ENCODE measurements around the gene NOP53. TPM values are rescaled to one million over a fixed set of nuclear protein-coding genes. Genes with fewer than 3 reads are reported as not detected.
A peak's percentile ranks its signal among the peaks of the same experiment; 100 is the strongest.

NOP53 gene
- total RNA-seq, 2 experiments from 2014 or later = 212 to 296 TPM

DNA sequence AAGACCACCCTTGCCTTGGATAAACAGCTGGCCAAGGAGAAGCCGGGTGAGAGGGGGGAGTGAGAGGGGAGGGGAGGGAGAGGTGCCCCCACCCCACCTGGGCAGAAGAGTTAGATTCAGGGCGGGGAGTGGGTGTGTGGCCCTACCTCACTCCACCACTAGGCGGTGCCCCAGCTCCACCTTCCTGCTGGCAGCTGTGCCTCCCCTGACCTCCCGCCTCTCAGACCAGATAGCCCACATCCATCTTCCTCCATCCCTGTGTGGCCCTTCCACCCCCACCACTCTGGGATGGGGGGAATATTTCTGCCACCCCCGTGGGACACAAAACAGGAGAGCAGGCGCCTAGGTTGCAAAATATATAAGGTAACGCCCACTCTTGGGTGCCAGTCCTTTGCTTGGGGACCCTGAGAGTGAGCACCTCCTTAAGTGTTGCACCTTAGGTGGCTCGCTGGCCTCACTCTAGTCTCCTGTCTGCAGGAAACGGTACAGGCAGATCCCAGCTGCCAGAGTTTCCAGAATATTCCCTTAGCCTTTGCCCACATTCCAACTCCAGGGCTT lies 45.9 kb upstream of the NOP53 start:
- Histone ChIP-seq H3K79me2 (ENCODE audit: insufficient read depth, low read depth, low read length) (no peaks in the 10 kb centered on the region), H3K4me3 (ENCODE audit: low read depth, low read length, poor library complexity, severe bottlenecking) (no peak overlapping the region), H3K9me2 (ENCODE audit: insufficient read depth, low read length) (no peaks in the 10 kb centered on the region), H3K36me3 (ENCODE audit: insufficient read depth, low read length) (peaks cover 36% of the 10 kb centered on the region), H3K4me1 (ENCODE audit: insufficient read depth, low read length, poor library complexity, severe bottlenecking) (peaks cover 5% of the 10 kb centered on the region), H3K27ac (ENCODE audit: low read depth, low read length, poor library complexity, severe bottlenecking) (no peak overlapping the region), H4K20me1 (ENCODE audit: insufficient read depth, low read length) (no peaks in the 10 kb centered on the region; the same call in 1 of the 2 replicates), H3K9me3 (ENCODE audit: low read length) (no peaks in the 10 kb centered on the region), H2AFZ (ENCODE audit: low read length) (no peak overlapping the region), H3K4me2 (ENCODE audit: low read length) (no peak overlapping the region)
- POLR2A ChIA-PET = no interaction called here
- DNase-seq (ENCODE audit: low spot score) = peak; percentile 60
- CTCF ChIA-PET (ENCODE audit: unreplicated experiment) = no interaction called here
- BruUV-seq (replicated peaks) = no TSS peak
- intact Hi-C loops (cut with micrococcal nuclease; ENCODE audit: unreplicated experiment) = loop anchor here (2.0 kb wide), 1 partner anchor 159 kb away; no protein-coding TSS in a partner anchor
- TF ChIP-seq CTCF (conservative IDR thresholded peaks at IDR 0.05; ENCODE audit: low read length) (peak; percentile 83), EZH2phosphoT487 (IDR thresholded peaks at IDR 0.05; ENCODE audit: borderline replicate concordance, low read depth, low read length) (no peak)

DNA sequence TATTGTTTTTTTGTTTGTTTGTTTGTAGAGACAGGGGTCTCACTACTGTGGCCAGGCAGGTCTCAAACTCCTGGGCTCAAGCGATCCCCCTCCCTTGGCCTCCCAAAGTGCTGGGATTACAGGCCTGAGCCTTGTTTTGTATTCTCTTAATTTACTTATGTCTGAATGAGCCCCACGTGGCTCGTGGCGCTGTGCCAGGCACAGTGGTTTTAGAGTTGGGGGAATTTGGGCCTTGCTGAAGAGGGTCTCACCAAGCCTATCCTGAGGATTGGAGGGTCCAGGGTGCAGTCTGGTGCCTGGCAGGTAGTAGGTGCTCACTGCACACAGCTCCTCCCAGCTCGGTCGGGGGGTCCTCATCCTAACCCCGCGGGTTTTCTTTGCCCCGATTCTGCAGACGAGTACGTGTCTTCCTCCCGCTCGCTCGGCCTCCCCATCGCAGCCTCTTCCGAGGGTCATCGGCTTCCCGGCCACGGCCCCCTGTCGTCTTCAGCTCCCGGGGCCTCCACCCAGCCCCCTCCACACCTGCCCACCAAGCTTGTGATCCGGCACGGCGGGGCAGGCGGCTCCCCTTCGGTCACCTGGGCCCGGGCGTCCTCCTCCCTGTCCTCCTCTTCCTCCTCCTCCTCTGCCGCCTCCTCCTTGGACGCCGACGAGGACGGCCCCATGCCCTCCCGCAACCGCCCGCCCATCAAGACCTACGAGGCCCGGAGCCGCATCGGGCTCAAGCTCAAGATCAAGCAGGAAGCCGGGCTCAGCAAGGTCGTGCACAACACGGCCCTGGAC lies 44.2 kb upstream of the NOP53 start:
- H3K9me3 ChIP-seq (ENCODE audit: low read length) = no peaks in the 10 kb centered on the region
- no peaks in the 10 kb centered on the region; the same call in 1 of the 2 replicates for H4K20me1 ChIP-seq (ENCODE audit: insufficient read depth, low read length)
- intact Hi-C loops (cut with micrococcal nuclease; ENCODE audit: unreplicated experiment) = no loop called here
- DNase-seq (ENCODE audit: low spot score) = no peak
- no peak for TF ChIP-seq CTCF (conservative IDR thresholded peaks at IDR 0.05; ENCODE audit: low read length)
- no peak for TF ChIP-seq EZH2phosphoT487 (IDR thresholded peaks at IDR 0.05; ENCODE audit: borderline replicate concordance, low read depth, low read length)
- H3K9me2 ChIP-seq (ENCODE audit: insufficient read depth, low read length) = no peaks in the 10 kb centered on the region
- BruUV-seq (replicated peaks) = no TSS peak
- no peak overlapping the region for H3K4me2 ChIP-seq (ENCODE audit: low read length)
- no peak overlapping the region for H2AFZ ChIP-seq (ENCODE audit: low read length)
- no peaks in the 10 kb centered on the region for H3K79me2 ChIP-seq (ENCODE audit: insufficient read depth, low read depth, low read length)
- no peak overlapping the region for H3K4me3 ChIP-seq (ENCODE audit: low read depth, low read length, poor library complexity, severe bottlenecking)
- no peak overlapping the region for H3K27ac ChIP-seq (ENCODE audit: low read depth, low read length, poor library complexity, severe bottlenecking)
- H3K4me1 ChIP-seq (ENCODE audit: insufficient read depth, low read length, poor library complexity, severe bottlenecking) = peaks cover 5% of the 10 kb centered on the region
- POLR2A ChIA-PET = no interaction called here
- peaks cover 36% of the 10 kb centered on the region for H3K36me3 ChIP-seq (ENCODE audit: insufficient read depth, low read length)
- CTCF ChIA-PET (ENCODE audit: unreplicated experiment) = no interaction called here

All from OCI-LY7 (cell line).